ENCODE results near the gene STAM2.
"Not testable (repeated sequence)": the region's sequence is repeated elsewhere in the genome, so short reads cannot be mapped to it uniquely, and the experiment has no call there.

STAM2 gene

DNA sequence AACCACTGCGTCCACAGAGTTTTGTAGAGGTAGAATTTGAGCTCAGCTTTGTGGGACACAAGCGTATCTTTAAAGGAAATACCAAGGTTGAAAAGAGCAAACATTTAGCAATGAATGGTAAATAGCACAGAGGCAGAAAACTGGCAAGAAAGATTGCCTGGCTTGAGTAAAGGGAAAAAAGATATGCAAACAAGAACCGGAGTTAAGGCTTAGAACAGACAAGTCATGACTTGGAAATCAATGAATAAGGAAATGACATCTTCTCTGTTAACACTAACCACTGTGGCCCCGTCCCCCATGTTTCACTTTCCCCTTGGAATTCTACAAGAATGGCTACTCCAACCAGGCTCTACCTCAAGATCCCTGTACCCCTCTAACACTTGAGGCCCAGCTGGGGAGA is 3.8 kb downstream of the STAM2 start:
- DNase-seq, result no peak

DNA sequence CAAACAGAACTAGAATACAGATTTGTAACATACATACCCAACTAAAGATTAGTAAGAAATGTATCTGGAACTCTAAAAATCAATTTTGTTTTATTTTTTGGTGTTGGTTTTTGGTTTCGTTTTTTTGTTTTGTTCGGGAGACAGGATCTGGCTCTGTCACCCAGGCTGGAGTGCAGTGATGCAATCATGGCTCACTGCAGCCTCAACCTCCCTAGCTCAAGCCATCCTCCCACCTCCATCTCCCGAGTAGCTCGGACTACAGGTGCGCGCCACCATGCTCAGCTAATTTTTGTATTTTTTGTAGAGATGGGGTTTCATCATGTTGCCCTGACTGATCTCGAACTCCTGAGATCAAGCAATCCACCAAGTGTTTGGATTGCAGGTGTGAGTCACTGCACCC is 6.4 kb downstream of the STAM2 start:
- not testable (repeated sequence) for DNase-seq

DNA sequence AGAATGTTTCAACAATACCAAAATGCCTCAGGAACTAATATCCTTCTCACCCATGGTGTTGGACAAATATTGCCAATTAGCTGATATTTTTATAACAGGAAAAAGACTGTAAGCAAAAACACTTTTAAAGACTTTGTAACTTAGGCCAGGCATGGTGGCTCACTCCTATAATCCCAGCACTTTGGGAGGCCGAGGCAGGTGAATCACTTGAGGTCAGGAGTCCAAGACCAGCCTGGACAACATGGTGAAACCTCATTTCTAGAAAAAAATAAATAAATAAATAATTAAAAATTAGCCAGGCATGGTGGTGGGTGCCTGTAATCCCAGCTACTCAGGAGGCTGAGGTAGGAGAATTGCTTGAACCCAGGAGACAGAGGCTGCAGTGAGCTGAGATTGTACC is 8.1 kb downstream of the STAM2 start:
- DNase-seq, result not testable (repeated sequence)

DNA sequence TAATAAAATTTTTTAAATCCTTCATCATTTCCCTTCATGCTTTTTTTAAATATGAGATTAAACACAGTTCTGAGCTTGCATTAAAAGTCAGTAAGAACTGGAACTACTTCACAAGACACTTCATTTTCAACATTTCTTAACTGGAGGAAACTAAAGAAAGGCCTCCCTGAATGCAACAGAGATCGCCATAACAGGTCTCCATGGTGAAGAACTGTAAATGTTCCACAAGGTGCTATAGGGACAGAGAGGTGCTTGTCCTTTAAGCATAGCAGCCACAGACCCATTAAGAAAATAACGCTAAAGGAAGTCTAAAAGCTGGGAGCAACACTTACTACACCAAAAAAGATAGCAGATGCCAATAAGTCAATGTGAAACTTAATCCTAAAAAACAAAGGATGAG is 8.5 kb downstream of the STAM2 start:
- DNase-seq, result no peak

DNA sequence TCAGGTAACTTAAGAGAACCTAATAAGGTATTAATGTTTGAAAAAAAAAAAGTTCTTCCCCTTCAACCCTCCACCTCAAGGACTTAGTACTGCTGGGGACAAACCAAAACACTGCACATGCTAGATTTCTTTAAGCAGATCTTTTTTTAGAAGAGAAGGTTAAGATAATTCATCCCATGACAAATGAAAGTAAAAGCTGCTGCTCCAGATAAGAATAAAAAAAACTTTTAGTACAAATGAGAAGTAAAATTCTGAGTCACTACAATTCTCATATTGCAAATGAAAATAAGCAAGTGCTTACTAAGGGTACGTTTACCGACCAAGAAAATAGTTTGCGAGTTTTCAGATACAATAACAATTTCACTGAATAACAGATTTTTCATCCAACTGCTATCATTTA is 8.9 kb downstream of the STAM2 start:
- DNase-seq, result no peak

DNA sequence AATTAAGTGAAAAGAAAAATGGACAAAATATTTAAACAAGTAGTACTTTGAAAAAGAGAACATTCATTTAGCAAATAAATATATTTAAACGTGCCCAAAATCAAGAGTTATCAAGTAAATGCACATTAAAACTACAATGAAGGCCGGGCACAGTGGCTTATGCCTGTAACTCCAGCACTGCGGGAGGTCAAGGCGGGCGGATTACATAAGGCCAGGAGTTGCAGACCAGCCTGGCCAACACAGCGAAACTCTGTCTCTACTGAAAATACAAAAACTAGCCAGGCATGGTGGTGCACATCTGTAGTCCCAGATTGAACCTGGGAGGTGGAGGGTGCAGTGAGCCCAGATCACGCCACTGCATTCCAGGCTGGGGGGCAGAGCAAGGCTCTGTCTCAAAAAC is 9.8 kb downstream of the STAM2 start:
- DNase-seq, result no peak

DNA sequence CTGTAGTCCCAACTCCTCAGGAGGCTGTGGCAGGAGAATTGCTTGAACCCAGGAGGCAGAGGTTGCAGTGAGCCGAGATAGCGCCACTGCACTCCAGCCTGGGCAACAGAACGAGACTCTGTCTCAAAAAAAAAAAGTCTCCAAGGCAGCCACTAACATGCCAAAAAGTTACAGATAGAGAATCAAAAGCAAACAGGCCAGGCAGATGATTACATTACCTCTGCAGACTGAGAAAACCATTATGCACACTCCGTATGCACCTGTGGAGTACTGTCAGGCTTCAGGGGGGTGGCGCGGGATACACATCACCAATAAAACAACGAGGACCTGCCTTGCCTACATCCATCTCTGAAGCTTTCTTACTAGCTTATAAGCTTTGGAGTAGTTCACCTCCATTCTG is 10.3 kb downstream of the STAM2 start:
- DNase-seq, result no peak

DNA sequence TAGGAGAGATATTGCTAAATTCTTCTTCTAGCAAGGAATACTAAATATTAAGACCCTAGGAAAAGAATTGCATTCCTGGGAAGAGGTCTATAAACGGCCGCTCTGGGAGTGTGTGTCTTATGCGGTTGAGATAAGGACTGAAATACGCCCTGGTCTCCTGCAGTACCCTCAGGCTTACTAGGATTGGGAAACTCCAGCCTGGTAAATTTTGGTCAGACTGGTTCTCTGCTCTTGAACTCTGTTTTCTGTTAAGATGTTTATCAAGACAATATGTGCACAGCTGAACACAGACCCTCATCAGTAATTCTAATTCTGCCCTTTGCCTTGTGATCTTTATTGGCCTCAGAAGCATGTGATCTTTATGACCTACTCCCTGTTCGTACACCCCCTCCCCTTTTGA is 11.9 kb downstream of the STAM2 start:
- DNase-seq, result not testable (repeated sequence)

DNA sequence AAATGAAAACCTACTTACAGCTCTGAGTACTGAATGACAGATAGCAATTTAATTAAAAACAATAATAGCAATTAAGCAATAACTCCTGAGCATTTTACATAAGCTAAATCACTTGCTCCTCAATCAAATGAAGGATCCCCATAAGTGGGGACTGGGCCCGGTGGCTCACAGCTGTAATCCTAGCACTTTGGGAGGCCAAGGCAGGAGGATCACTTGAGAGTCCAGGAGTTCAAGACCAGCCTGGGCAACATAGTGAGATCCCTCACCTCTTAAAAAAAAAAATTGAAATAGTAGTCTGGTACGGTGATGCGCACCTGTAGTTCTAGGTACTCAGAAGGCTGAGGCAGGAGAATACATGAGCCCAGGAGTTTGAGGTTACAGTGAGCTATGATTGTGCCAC is 13.4 kb downstream of the STAM2 start:
- no peak for DNase-seq

DNA sequence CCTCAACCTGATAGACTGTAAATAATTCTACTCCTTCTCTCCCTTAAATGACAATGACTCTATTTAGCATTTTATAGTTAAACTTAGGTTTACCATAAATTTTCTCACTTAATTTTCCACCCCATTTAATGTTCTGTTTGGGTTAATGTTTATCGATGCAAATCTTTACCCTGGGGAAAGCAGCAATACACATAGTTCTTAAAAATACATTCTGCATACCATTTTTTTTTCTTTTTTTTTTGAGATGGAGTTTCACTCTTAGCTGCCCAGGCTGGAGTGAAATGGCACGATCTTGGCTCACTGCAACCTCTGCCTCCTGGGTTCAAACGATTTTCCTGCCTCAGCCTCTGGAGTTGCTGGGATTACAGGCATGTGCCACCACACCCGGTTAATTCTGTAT is 14.0 kb downstream of the STAM2 start:
- DNase-seq, result no peak

DNA sequence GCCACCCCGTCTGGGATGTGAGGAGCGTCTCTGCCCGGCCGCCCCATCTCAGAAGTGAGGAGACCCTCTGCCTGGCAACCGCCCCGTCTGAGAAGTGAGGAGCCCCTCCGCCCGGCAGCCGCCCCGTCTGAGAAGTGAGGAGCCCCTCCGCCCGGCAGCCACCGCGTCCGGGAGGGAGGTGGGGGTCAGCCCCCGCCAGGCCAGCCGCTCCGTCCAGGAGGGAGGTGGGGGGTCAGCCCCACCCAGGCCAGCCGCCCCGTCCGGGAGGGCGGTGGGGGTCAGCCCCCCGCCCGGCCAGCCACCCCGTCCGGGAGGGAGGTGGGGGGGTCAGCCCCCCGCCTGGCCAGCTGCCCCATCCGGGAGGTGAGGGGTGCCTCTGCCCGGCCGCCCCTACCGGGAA is 15.2 kb downstream of the STAM2 start:
- not testable (repeated sequence) for DNase-seq

DNA sequence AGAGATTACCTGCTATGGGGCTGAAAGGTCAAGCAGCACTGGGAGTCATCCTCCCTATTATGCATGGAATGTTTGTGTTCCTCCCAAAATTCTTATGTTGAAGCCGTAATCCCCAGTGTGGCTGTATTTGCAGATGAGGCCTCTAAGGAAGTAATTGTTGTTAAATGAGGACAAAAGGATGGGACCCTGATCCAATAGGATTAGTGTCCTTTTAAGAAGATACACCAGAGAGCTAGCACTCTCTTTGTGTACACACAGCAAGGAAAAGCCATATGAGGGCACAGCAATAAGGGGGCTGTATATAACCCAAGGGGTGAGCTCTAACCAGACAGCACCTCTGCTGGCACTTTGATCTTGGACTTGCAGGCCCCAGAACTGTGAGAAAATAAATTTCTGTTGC is 18.3 kb downstream of the STAM2 start:
- DNase-seq, result no peak

DNA sequence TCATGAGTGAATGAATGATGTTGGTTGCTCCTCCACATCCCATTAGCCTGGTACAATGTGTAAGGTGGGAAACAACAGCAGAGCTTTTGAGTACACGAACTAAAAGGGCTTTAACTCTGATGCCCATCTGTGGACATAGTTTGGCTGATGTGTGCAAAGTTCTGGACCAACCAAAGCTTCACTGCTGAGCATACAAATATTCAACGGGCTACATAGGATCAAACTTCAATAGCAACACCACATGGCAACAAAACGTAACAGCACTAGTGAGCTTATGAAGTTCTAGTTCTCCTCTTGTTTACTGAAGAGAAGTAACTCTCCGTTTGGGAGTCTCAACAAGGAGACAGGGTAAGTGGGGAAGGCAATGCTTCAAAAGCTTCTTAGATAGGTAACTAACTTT is 20.4 kb downstream of the STAM2 start:
- no peak for DNase-seq

DNA sequence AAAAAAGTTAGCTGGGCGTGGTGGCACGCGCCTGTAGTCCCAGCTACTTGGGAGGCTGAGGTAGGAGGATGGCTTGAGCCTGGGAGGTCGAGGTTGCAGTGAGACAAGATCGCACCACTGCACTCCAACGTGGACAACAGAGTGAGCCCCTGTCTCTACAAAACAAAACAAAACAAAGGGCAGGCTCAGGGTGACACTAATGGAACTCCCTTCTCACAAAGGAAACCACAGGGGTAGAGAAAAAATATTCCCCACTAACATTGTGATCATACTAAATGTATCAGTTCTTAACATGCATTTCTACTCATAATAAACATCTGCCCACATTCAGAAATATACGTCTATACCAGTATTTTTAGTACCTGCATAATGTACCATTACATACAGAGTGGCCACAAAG is 21.1 kb downstream of the STAM2 start:
- DNase-seq, result no peak

DNA sequence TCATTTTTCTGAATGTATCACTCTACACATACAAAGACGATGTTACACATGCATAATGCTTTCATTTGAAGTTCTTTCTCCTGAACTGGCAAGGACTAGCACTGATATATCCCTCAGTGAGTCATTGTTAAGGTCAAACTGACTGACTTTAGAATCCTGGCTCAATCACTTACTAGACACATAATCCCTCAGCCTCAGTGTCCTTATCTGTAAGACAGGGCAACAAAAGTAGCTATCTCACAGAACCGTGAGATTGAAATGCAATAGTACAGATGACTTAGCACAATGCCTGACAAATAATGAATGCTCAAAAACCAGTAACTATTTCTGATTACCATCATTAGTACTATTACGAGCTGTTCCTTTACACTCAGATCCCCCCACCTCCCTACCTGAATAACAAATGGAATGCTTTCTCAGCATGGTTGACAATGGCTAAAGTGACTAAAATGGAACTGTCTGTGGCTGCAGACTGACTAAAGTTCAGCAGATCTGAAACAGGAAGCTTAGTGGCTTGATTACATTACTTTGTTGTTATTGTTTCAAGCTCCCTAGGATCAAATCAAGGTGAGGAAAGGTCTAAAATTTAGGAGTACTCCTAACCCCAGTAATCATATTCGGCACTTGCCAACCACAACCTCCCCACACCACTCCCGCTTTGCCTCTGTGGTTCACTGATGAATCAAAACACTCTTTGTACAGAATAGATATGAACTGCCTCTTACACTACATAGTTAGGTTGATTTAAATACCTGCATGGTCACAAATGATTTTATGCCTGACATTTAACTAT is 40.9 kb downstream of the STAM2 start:
- DNase-seq, result no peak

DNA sequence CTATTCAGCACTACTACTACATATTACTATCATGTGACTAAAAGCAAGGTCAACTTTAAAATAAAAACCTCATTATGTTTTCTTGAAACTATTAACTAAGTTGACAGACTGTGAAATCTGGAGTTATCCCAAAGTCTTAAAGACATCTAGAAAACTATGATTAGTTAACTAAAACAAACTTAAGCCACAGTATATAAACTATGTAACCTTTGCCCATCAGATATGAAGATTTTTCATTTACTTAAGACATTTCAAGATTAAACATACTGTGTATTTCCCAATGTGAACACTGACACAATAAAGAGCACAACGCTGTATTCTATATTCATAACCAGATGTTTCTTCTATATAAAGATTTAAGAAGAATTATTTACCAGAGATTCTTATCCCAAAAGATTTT is 43.3 kb downstream of the STAM2 start:
- no peak for DNase-seq

DNA sequence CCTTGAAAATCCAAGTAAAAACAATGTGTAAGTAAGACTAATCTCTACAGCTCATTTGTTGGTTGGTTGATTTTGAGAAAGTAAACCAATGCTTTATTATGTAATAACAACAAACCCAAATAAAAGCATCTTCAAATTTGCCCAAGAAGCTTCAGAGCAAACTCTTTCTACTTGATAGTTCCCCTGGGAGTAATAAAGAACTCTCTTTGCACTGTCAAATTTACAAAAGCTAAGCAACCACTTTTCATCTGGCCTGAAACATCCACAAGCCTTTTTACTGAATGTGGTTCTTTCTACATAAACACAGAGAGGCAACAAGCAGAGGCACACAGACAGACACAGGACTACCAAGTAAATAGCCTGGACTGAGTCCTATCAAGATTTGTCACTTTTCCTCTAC is 47.9 kb downstream of the STAM2 start:
- DNase-seq, result no peak

DNA sequence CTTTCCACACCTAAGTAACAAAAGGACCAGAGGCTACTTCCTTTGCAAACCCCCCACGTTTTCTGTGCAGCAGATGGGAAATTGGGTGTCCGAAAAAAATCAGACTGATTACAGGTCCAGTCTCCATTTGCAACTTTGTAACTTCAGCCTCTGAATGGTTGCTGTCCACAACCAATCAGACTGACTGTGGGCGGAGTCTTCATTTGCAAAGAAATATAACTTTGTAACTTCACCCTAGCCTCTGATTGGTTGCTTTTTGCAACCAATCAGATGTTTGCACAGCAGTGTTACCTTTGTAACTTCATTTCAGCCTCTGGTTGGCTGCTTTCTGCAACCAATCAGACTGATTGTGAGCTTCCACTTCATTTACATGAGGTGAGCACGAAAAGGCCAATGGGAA is 48.9 kb downstream of the STAM2 start:
- DNase-seq, result no peak

DNA sequence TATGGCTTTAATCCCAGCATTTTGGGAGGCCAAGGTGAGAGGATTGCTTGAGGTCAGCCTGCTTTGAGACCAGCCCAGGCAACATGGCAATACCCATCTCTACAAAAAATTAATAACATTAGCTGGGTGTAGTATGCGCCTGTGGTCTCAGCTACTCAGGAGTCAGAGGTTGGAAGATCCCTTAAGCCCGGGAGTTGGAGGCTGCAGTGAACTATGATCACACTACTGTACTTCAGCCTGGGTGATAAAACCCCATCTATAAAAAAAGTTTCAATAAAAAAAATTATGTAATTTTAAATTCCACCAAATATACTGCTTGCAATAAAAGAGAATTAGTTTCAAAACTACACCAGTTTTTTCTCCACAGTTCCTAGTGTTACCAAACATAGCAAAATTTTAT is 53.4 kb downstream of the STAM2 start:
- DNase-seq, result no peak

DNA sequence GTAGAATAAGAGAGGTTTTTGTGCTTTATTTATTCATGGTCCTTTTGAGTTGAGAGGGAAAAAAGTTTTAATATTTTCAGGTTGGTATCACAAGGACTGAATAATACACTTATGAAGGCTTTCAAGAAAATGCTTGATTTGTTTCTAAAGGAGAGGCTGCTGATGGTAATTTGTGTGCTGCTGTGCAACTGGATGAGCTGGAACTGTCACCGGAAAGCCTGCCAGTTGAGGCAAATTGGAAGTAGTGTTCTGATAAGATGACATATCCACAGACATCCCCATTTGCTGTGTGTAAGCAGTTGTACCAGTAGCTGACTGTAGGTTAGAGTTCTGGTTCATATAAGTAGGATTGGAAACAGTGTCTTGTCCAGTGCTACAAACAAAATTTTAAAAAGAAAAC is 55.1 kb downstream of the STAM2 start:
- DNase-seq, result no peak

DNA sequence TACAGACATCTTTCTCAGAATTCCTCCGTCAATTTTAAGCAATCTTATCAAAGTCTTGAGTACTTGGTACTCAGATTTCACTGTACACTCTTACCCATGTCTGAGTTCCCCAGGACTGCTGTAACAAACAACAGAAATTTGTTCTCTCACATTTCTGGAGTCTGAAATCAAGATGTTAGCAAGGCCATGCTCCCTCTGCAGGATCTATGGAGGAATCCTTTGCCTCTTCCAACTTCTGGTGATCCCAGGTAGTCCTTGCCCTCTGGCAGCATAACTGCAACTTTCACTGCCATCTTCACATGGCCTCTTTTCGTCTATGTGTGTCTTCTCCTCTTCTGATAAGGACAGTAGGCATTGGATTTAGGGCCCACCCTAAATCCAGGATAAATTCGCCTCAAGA is 59.6 kb downstream of the STAM2 start:
- DNase-seq, result no peak

DNA sequence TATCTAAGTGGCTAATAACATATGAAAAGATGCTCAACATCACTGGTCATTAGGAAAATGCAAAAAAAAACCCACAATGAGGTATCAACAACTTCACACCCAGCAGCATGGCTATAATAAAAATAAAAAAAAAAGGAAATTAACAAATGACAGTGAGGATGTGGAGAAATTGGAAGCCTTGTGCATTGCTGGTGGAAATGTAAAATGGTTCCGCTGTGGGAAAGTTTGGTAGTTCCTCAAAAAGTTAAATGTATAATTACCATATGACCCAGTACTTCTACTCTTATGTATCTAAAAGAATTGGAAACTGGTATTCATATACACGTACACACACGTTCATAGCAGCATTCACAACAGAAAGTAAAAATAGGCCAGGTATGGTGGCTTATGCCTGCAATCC is 61.2 kb downstream of the STAM2 start:
- DNase-seq, result no peak

DNA sequence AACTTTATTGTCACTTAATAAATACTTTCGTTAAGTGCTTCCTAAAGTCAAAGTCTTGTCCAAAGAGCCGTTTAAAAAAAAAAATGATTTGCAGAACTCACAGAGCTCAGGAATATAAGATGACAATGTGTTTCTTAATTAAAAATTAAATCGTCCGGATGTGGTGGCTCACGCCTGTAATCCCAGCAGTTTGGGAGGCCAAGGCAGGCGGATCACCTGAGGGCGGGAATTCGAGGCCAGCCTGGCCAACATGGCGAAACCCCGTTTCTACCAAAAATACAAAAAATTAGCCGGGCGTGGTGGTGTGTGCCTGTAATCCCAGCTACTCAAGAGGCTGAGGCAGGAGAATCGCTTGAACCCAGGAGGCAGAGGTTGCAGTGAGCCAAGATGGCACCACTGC is 68.4 kb downstream of the STAM2 start:
- DNase-seq, result not testable (repeated sequence)

DNA sequence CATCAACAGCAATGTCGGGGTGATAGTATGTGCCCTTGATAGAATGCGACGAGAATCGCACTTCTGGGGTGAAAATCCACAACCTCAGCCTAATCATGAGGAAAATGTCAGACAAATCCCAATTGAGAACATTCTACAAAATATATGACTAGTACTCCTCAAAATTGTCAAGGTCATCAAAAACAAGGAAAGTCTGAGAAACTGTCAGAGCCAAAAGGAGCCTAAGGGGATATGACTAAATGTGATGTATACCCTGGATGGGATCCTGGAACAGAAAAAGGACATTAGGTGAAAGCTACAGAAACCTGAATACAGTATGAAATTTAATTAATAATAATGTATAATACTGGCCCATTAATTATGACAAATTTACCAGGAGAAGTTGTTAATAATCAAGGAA is 69.1 kb downstream of the STAM2 start:
- DNase-seq, result no peak

DNA sequence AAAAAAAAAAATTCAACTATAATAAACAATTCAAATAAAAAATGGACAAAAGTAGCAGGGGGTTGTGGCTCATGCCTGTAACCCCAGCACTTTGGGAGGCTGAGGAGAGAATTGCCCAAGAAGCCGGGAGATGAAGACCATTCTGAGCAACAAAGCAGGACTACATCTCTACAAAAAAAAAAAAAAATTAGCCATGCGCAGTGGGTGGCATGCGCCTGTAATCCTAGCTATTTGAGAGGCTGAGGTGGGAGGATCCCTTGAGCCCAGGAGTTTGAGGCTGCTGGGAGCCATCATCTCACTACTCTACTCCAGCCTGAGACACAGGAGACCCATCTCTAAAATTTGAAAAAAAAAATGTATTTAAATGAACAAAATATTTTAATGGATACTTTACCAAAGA is 72.3 kb downstream of the STAM2 start:
- no peak for DNase-seq

DNA sequence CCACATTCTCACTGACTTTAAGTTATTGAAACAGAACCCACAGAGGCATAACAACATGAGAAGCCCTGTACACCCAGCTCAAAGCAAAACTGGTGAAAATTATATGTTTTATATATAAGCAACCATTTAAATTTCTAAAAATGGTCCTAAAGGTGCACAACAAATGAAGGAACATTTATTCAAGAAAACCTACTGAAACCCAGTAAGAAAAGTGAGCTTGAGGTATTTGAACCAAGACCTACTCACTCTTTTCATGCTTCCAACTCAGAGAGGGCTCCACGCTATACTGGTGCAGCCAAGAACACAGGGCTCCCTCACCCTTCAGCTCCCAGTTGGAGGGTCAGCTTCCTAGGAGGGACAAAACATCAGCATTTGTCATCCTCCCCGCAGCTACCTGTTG is 74.6 kb downstream of the STAM2 start:
- DNase-seq, result no peak
